HL-60 (cell line): ENCODE results near the gene TMEM129.

ENCODE experiments used
- CTCF ChIP-seq: IDR thresholded peaks from one replicate; pipeline ENCODE4 v1.5.1; 2011; ENCODE audit warnings: low read length, control low read depth, inconsistent platforms; ENCODE audit not compliant: insufficient read depth
- GABPA ChIP-seq: IDR thresholded peaks from 2 replicates; pipeline ENCODE4 v1.6.1; 2012; ENCODE audit warnings: low read depth
- REST ChIP-seq: IDR thresholded peaks from 2 replicates; pipeline ENCODE4 v1.6.1; 2012; ENCODE audit warnings: low read depth; ENCODE audit not compliant: insufficient replicate concordance

GRCh38 chr4:1754336-1754735, 33.2 kb upstream of the TMEM129 start:
- TF ChIP-seq GABPA (no peak), CTCF (no peak), REST (no peak)
